ENCODE results near the gene LRRC61.

DNA sequence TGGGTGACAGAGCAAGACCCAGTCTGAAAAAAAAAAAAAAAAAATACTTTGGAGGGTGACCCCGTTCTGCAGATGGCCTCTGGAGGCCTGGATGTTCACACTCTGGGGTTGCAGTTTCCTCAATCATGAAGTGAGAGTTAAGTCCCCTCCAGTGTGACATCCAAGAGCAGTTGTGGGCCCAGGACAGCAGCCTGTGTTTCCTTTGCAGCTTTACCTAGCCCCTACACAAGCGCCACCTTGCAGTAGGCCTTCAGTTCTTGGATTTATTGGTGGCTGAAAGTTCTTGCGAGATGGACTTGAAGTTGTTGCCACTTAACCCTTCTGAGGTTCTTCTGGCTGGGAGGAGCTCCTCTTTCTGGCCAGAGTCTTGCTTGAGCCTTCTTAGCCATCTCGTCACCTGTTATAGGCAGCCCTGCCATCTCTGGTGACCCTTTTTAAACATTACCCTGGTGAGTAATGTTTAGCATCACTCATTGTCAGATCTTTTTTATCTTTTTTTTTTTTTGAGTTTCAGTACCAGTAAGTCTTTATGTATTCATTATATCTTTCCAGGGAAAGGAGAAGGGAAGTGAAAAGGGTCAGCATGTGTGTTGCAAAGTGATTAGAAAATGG is 3.6 kb downstream of the LRRC61 start:
- TF ChIP-seq, protein P1, sequence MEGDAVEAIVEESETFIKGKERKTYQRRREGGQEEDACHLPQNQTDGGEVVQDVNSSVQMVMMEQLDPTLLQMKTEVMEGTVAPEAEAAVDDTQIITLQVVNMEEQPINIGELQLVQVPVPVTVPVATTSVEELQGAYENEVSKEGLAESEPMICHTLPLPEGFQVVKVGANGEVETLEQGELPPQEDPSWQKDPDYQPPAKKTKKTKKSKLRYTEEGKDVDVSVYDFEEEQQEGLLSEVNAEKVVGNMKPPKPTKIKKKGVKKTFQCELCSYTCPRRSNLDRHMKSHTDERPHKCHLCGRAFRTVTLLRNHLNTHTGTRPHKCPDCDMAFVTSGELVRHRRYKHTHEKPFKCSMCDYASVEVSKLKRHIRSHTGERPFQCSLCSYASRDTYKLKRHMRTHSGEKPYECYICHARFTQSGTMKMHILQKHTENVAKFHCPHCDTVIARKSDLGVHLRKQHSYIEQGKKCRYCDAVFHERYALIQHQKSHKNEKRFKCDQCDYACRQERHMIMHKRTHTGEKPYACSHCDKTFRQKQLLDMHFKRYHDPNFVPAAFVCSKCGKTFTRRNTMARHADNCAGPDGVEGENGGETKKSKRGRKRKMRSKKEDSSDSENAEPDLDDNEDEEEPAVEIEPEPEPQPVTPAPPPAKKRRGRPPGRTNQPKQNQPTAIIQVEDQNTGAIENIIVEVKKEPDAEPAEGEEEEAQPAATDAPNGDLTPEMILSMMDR (IDR thresholded peaks at IDR 0.05 in 8 of 11, conservative IDR thresholded peaks at IDR 0.05 in 3 of 11): no peak
- no peak for TF ChIP-seq POLR2AphosphoS5 (IDR thresholded peaks at IDR 0.05)
